NT2/D1 (cell line): ENCODE measurements around the gene C16orf96.

Experiments
- SUZ12 ChIP-seq: IDR thresholded peaks from 2 replicates; pipeline ENCODE4 v1.6.1; 2011; ENCODE audit not compliant: insufficient read length, insufficient read depth; ENCODE audit errors: extremely low read depth
- YY1 ChIP-seq: IDR thresholded peaks from 2 replicates; pipeline ENCODE4 v1.6.1; 2011; ENCODE audit not compliant: insufficient read length, insufficient read depth
- ZNF274 ChIP-seq: IDR thresholded peaks from 2 replicates; pipeline ENCODE4 v1.6.1; 2011; ENCODE audit warnings: mild to moderate bottlenecking, low read depth, low read length

- TF ChIP-seq ZNF274 = no peak
- TF ChIP-seq YY1 = no peak
- no peak for TF ChIP-seq SUZ12
Measured at GRCh38 chr16:4539716-4540284, 16.3 kb upstream of the C16orf96 start.
